Amygdala (tissue), 56 donors: Measurements from ENCODE around the gene TMEM39B.

Experiments used
- DNase-seq, 56 donors: peaks; one replicate each; lab custom pipeline; 2025; lab: John Stamatoyannopoulos, UW

Gene TMEM39B

DNA sequence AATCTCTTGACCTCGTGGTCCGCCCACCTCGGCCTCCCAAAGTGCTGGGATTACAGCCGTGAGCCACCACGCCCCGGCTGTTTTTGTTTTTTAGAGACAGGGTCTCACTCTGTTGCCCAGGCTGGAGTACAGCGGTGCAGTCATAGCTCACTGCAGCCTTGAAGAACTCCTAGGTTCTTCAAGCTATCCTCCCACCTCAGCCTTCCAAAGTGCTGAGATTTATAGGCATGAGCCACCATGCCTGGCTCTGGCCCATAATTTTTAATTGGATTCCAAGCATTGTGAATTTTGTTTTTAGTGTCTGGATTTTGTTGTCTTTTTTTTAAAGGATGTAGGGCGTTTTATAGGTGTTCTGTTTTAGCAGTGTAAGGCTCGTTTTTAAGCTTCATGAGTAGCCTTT lies 78.1 kb downstream of the TMEM39B start:
- DNase-seq: no peak

DNA sequence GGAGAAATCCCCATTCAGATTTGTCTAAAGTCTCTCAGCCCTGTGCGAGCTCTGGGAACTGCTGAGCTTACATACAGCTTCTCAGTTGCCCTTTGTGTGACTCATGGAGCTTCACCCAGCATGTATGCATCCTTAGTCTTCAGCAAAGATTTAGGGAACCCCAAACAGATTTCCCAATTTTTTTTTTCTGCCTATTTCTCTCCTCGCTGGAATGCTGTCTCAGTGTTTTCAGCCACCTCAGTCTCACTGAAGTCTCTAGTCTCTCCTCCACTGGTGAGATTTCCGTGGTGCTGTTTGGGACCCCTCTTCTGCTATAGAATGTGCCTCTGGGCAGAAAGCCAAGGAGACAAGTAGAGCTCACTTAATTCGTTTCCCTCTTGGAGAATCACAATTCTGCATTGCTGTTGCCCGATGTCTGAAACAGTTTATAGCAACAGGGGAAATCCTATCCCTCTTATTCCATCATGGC lies 78.6 kb downstream of the TMEM39B start:
- peak in 1 of 56 donors; percentile 3 for DNase-seq
